Germinal center (tissue), 1 donor: ENCODE measurements around the gene ELOB.

Source experiments
- DNase-seq: peaks from one replicate; pipeline ENCODE4 v3.0.0; 2012; ENCODE audit warnings: mixed read lengths, low spot score

ELOB gene

DNA sequence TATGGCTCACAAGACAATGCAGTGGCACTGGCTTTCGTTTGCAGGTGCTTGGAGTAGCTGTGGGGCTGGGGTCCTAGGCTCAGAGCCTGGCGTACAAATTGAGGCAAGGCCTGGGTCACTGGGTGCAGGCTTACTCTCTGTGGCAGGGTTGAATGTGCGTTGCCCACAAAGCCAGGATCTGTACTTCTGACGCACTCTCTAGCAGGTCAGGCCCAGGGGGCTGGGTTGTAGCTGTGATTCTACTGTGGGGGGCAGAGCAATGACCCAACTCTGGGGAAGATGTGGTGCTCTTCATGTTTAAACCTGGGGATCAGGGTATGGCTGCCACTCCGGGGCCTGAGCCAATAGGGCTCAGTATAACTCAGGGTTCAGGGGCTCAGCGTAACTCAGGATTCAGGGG, 33.6 kb upstream of the ELOB start:
- DNase-seq, result no peak

- DNase-seq, result no peak
Measured at GRCh38 chr16:2809149-2809760, 32.2 kb upstream of the ELOB start.

GRCh38 chr16:2808181-2808580, 31.1 kb upstream of the ELOB start:
- DNase-seq, result no peak

DNA sequence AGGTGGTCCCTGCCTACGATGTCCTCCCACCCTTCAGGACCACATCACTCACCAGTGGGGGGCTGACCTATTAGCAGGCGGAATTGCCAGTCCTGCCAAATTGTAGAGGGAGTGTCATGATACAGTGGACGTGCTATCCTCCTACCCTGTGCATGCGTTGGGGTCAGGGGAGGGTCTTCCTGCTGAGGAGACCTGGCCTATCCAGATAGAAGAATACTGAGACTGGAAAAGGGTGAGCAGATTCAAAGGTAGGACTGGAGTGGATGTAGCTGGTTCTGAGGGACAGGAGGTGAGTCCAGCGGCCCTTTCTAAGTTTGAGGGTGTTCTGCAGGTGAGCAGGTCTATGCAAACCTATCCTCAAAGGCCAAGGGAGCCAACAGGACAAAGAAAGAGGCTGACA, 29.2 kb upstream of the ELOB start:
- no peak for DNase-seq

DNA sequence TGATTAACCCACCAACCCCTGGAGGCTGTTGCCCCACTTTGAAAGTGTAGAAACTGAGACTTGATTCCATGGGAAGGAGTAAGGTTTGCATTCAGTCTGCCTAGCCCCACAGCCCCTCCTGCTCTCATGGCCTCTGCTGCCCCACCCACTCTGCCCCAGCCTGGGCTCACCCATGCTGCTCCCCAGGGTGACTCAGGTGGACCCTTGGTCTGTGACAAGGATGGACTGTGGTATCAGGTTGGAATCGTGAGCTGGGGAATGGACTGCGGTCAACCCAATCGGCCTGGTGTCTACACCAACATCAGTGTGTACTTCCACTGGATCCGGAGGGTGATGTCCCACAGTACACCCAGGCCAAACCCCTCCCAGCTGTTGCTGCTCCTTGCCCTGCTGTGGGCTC, 27.6 kb upstream of the ELOB start:
- no peak for DNase-seq

- no peak for DNase-seq
Measured at GRCh38 chr16:2803545-2804195, 26.6 kb upstream of the ELOB start.

DNA sequence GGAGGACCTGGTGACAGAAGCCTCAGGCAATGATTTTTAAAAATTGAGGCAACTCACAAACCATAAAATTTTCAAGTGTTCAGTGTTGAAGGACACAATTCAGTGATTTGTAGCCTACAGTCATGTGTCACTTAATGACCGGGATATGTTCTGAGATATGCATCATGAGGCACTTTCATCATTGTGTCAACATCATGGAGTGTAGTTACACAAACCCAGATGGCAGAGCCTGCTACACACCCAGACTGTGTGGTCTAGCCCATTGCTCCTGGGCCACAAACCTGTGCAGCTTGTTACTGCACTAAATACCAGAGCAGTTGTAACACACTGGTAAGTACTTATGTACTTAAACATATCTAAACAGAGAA, 22.8 kb upstream of the ELOB start:
- no peak for DNase-seq

- no peak for DNase-seq
Measured at GRCh38 chr16:2799205-2799858, 22.3 kb upstream of the ELOB start.

GRCh38 chr16:2798723-2799204, 21.7 kb upstream of the ELOB start:
- no peak for DNase-seq

DNA sequence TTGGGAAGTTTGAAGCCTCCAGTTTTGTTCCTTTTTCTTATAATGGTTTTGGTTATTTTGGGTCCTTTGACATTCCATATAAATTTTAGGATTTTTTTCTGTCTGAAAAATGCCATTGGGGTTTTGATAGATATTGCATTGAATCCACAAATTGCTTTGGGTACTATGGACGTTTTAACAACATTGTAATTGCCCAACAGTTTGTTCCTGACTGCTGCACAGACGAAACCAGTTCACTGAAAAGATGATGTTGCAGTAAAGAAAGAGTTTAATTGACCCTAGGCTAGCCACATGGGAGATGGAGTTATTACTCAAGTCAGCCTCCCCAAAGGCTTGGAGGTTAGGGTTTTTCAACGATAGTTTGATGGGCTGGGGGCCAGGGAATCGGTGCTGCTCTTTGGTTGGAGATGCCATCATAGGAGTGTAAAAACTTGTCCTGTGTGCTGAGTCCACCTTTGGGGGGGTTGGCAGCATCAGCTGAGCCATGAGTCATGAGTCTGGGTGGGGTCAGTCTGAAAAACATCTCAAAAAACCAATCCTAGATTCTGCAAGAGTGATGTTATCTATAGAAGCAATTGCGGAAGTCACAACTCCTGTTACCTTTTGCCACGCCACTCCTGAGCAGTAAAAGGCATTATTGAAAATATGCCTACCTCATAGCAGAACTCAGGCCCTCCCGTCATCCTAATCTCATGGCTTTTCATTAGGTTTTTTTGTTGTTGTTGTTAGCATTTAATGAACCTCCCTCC, 18.5 kb upstream of the ELOB start:
- DNase-seq, result no peak

- DNase-seq, result no peak
Measured at GRCh38 chr16:2792940-2793339, 15.9 kb upstream of the ELOB start.

DNA sequence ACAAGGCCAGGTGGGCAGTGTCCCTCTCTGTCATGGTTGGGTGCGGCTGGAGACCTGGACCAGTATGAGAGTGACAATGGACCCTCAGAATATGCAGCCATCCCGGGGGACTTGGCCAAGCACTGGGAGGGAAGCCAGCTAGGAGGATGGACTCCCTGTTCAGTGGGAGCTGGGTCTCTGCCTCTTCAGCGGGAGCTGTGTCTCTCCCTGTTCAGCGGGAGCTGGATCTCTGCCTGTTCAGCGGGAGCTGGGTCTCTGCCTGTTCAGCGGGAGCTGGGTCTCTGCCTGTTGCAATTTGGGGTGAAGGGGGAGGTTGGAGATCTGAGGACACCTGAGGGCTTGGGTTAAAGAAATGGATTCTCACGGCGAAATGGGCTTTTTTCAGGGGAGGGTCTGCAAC, 14.1 kb upstream of the ELOB start:
- no peak for DNase-seq

DNA sequence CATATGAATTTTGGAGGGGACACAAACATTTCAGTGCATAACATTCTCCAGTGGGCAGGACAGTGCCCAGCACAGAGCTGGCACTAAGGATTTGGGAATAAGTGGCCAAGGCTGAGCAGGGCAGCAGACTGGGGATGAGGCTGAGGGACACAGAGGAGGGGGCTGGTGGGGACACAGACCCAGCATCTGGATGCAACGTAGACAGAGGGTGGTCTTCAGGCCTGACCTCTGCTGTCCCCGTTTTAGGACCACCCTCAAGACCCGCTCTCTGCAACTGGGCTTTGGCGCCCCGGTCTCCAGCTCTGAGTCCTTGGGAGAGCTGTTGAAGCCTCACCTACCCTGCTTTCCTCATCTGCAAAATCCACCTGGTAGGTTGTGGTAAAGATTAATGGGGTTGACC, 13.6 kb upstream of the ELOB start:
- DNase-seq, result no peak

GRCh38 chr16:2787961-2788360, 10.9 kb upstream of the ELOB start:
- DNase-seq, result no peak

DNA sequence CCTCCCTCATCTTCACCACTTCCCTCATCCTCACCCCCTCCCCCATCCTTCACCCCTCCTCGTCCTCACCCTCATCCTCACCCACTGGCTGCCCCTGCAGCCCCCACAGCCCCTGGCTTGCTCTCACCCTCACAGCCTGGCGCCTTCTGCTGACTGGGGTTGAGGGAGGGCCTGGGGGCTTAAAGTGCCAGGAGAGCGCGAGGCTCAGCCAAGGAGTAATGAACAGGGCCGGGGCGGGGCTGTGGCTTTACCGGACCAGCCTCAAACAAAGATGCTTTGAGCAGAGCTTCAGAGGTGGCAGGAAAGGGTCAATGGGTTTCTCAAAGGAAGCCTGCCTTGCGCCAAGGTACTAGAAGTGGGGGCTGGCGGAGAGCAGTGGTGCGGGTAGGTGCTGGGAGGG, 10.3 kb upstream of the ELOB start, which contains the start of gene PRSS33:
TSS of gene PRSS33 (minus strand) at position 155 of the 400 bp plus-strand sequence. CDS start 1,013 bp downstream, outside the sequence.
- no peak for DNase-seq

GRCh38 chr16:2786826-2787151, 9.7 kb upstream of the ELOB start:
- DNase-seq, result no peak

DNA sequence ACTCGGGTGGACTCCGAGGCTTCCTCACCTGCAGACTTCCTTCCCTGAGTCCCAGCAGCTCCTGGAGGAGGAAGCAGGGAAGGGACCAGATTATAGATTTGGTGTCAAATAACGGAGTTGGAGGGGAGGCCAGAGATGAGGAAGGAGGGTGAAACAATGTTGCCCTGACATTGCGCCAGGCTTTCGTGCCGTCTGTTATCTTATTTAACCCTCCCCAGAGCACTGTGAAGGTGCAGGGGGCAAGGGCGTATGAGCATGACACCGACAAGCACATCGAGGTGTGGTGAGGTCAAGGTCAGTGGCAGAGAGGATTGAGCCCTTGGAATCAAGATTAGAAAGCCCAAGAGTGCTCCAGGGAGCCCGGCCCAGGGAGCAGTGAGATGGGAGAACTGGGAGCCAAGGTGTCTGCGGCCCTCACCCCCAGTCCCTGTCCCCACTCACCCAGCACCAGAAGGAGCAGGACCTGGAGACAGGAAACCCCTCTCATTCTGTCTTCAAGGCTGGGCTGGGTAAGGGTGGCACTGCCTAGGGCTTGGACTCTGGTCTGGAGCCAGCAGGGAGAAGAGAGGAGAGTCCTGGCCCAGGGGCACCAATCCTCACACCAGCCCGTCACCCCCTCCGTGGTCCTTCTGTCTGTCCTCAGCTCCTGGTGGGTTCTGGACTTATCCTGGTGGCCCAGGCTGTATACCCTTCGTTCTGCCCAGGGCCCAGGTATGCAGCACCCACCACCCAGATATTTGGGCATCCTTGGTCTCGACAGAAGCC, 9.2 kb upstream of the ELOB start:
- DNase-seq, result no peak

GRCh38 chr16:2785101-2785991, 8.3 kb upstream of the ELOB start:
- peak; percentile 30 for DNase-seq

GRCh38 chr16:2784358-2785100, 7.4 kb upstream of the ELOB start:
- DNase-seq, result no peak
